Psoas muscle (tissue), 8 donors: ENCODE data around the gene RPS6KC1. TPM values are rescaled to one million over a fixed set of nuclear protein-coding genes. Genes with fewer than 3 reads are reported as not detected.

Experiments
- ATAC-seq, 4 donors: fragments of 200-7000 bp; cut with Tn5 transposase; one replicate each; pipeline ENCODE4 v1.9.1; 2020; ENCODE audit warnings: moderate library complexity in 3 of 4, mild to moderate bottlenecking in 2 of 4
- DNase-seq, 2 donors: peaks; one replicate each; pipeline ENCODE4 v3.0.0-alpha.2; 2020
- H3K27ac ChIP-seq: fragments of 200-600 bp; one replicate; pipeline ENCODE4 v1.8.0; 2022
- H3K27me3 ChIP-seq, 3 donors: fragments of 200-600 bp in 1 of 3; one replicate each; pipeline versions ENCODE4 v1.6.1 to v1.8.0; 2013 to 2022; ENCODE audit warnings: low read length in 2 of 3, mild to moderate bottlenecking in 2 of 3, moderate library complexity in 1 of 3; ENCODE audit not compliant: insufficient read depth in 3 of 3
- H3K36me3 ChIP-seq, 2 donors: fragments of 200-600 bp in 1 of 2; one replicate each; pipeline versions ENCODE4 v1.6.1 to v1.8.0; 2013 to 2022; ENCODE audit warnings: low read depth in 1 of 2, mild to moderate bottlenecking in 1 of 2, moderate library complexity in 1 of 2; ENCODE audit not compliant: insufficient read depth in 1 of 2
- H3K4me1 ChIP-seq: fragments of 200-600 bp; one replicate; pipeline ENCODE4 v1.8.0; 2022
- H3K4me3 ChIP-seq: fragments of 200-600 bp; one replicate; pipeline ENCODE4 v1.8.0; 2022; ENCODE audit warnings: mild to moderate bottlenecking
- H3K9me3 ChIP-seq: fragments of 200-600 bp; one replicate; pipeline ENCODE4 v1.8.0; 2022
- CTCF ChIP-seq: fragments of 200-600 bp; IDR thresholded peaks from one replicate; pipeline ENCODE4 v1.8.0; 2022; ENCODE audit warnings: antibody characterized with exemption
- WGBS, 3 donors: extraction: QIAGEN DNeasy Blood & Tissue Kit; methylation state at CpG; one replicate each; pipeline versions ENCODE4 v1.1.6 to v1.1.7; 2013; 5-methylcytosine and 5-hydroxymethylcytosine counted together
- intact Hi-C, 2 donors: fragments of 100-400 bp; cut with DNase I; formaldehyde crosslinking; loops; one replicate each; pipeline versions ENCODE4 v1.11.0 to v1.14.2; 2022
- polyA plus RNA-seq, 3 donors: library from polyadenylated mRNA; stranded (reverse); fragments of 200-250 nt; gene quantifications; one replicate each; pipeline ENCODE4 v1.2.3, GENCODE V29; 2013
- total RNA-seq, 4 donors: library from RNA; stranded (reverse); fragmentation: NEBNext Ultra II Directional in 2 of 4; extraction: Animal tissue kit (Norgen Biotek cat#: 25700) in 2 of 4; gene quantifications; one replicate each; pipeline versions ENCODE4 v1.2.1 to v1.2.4, GENCODE V29; 2021 to 2023
- donor health status: healthy with polysubstance abuse.
- donor health status: DM: no; HTN: no; CAD: no; lungs with moderate emphysema.
- donor health status: Bipolar disorder and iron deficiency.
- donor health status: healthy.
- donor health status: DM: yes; HTN: yes; CAD: no.
- donor health status: DM: no; HTN: no; CAD: no.
- donor health status: DM: no; HTN: no; CAD: no.
- donor health status: DM: yes; HTN: yes; CAD: no.

The RPS6KC1 gene
- total and polyA plus RNA-seq, 7 donors = 8.0 to 19.8 (median 14.0) TPM

- intact Hi-C loops = no loop called here
- DNase-seq (no peak), ATAC-seq (no peak)
- Histone ChIP-seq H3K36me3 (no peaks in the 10 kb centered on the region), H3K4me1 (peaks cover 23% of the 10 kb centered on the region), H3K4me3 (no peak overlapping the region), H3K9me3 (peaks cover 6% of the 10 kb centered on the region), H3K27ac (no peak overlapping the region), H3K27me3 (no peaks in the 10 kb centered on the region)
- TF ChIP-seq CTCF = no peak
Measured at GRCh38 chr1:213054733-213055591, 3.9 kb downstream of the RPS6KC1 start.

- Histone ChIP-seq H3K27ac (no peak overlapping the region), H3K27me3 (no peaks in the 10 kb centered on the region), H3K36me3 (no peaks in the 10 kb centered on the region), H3K4me3 (no peak overlapping the region), H3K9me3 (peaks cover 6% of the 10 kb centered on the region), H3K4me1 (peaks cover 23% of the 10 kb centered on the region)
- 86 to 92% (median 88%) methylated on average over 3 of the region's 3 CpGs for WGBS, 3 donors
- intact Hi-C loops = no loop called here
- DNase-seq (no peak), ATAC-seq (no peak)
- no peak for TF ChIP-seq CTCF
Measured at GRCh38 chr1:213055767-213056166, 4.7 kb downstream of the RPS6KC1 start.

GRCh38 chr1:213057264-213058059 is 6.4 kb downstream of the RPS6KC1 start:
- DNase-seq (no peak), ATAC-seq (no peak)
- Histone ChIP-seq H3K4me3 (no peak overlapping the region), H3K36me3 (no peaks in the 10 kb centered on the region), H3K27me3 (no peaks in the 10 kb centered on the region), H3K4me1 (peaks cover 15% of the 10 kb centered on the region), H3K27ac (no peak overlapping the region), H3K9me3 (peaks cover 6% of the 10 kb centered on the region)
- no peak for TF ChIP-seq CTCF
- intact Hi-C loops = no loop called here
- WGBS, 3 donors = 82 to 93% (median 89%) methylated on average over 5 of the region's 5 CpGs

GRCh38 chr1:213060836-213061235 is 9.8 kb downstream of the RPS6KC1 start:
- Histone ChIP-seq H3K9me3 (peaks cover 6% of the 10 kb centered on the region), H3K4me3 (no peak overlapping the region), H3K4me1 (peaks cover 3% of the 10 kb centered on the region), H3K27me3 (no peaks in the 10 kb centered on the region), H3K27ac (no peak overlapping the region), H3K36me3 (no peaks in the 10 kb centered on the region)
- WGBS, 3 donors = 98 to 100% (median 98%) methylated on average over 2 of the region's 2 CpGs
- no peak for TF ChIP-seq CTCF
- no peak for ATAC-seq
- intact Hi-C loops = no loop called here
- DNase-seq = no peak
